Mucosa of gallbladder (tissue), 1 donor: ENCODE data around the gene BOLA2B. TPM values are rescaled to one million over a fixed set of nuclear protein-coding genes. Genes with fewer than 3 reads are reported as not detected.

Experiments used
- DNase-seq: peaks from one replicate; pipeline ENCODE4 v3.0.0-alpha.2; 2020; ENCODE audit warnings: low spot score
- total RNA-seq: library from RNA; stranded (reverse); gene quantifications from one replicate; pipeline ENCODE4 v1.2.1, GENCODE V29; 2021
- donor health status: DM: no; HTN: no; CAD: no.

BOLA2B gene
- total RNA-seq, 1 donor from 2014 or later: 59.4 TPM

DNA sequence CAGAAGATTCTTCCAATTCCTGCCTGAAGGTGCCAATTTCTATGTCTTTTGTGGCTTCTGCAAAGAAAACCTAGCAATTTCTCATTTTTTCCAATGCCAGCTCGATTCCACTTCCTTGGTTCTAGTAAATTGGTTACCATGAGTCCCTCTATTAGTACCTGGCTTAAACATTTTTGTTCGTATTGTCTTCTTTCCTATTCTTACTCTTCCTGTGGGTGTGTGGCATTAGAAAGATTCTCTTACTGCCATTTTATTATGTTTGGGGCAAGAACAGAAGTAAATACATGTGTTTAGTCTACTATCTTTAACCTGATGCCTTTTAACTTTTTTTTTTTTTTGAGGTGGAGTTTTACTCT, 50.1 kb downstream of the BOLA2B start:
- no peak for DNase-seq

Other genes starting within 250 kb of the BOLA2B start
- gene TMEM219, start 231.6 kb downstream of the BOLA2B start, total RNA-seq: 167 TPM
- 67.3 TPM for gene TAOK2, start 219.8 kb downstream of the BOLA2B start, total RNA-seq
- gene HIRIP3, start 198.0 kb downstream of the BOLA2B start, total RNA-seq: 16.3 TPM
- gene INO80E, start 197.4 kb downstream of the BOLA2B start, total RNA-seq: 88.4 TPM
- 18.8 TPM for gene DOC2A, start 182.6 kb downstream of the BOLA2B start, total RNA-seq
- not detected for gene C16orf92, start 170.5 kb downstream of the BOLA2B start, total RNA-seq
- gene TLCD3B, start 162.4 kb downstream of the BOLA2B start, total RNA-seq: not detected
- gene ALDOA, start 127.9 kb downstream of the BOLA2B start, total RNA-seq: 1,422 TPM
- gene PPP4C, start 117.7 kb downstream of the BOLA2B start, total RNA-seq: 95.3 TPM
- gene TBX6, start 101.7 kb downstream of the BOLA2B start, total RNA-seq: 3.7 TPM
- gene YPEL3, start 97.5 kb downstream of the BOLA2B start, total RNA-seq: 81.7 TPM
- 11.2 TPM for gene GDPD3, start 80.1 kb downstream of the BOLA2B start, total RNA-seq
- gene MAPK3, start 70.4 kb downstream of the BOLA2B start, total RNA-seq: 109 TPM
- gene CORO1A, start 10.1 kb downstream of the BOLA2B start, total RNA-seq: 58.5 TPM
- gene SLX1A, start 209 bp upstream of the BOLA2B start, total RNA-seq: 70.4 TPM
- gene SULT1A3, start 5.6 kb upstream of the BOLA2B start, total RNA-seq: 19.4 TPM
- 12.5 TPM for gene NPIPB13, start 54.8 kb upstream of the BOLA2B start, total RNA-seq
- gene CD2BP2, start 161.6 kb upstream of the BOLA2B start, total RNA-seq: 71.2 TPM
- gene TBC1D10B, start 176.8 kb upstream of the BOLA2B start, total RNA-seq: 60.6 TPM
- gene MYL11, start 181.1 kb upstream of the BOLA2B start, total RNA-seq: 1.3 TPM
- gene SEPTIN1, start 188.9 kb upstream of the BOLA2B start, total RNA-seq: 11.5 TPM
- gene ZNF48, start 201.8 kb upstream of the BOLA2B start, total RNA-seq: 11.8 TPM
- gene ZNF771, start 213.9 kb upstream of the BOLA2B start, total RNA-seq: 21.9 TPM
- gene DCTPP1, start 236.4 kb upstream of the BOLA2B start, total RNA-seq: 53.3 TPM